Measurements from ENCODE around the gene SBNO1.

SBNO1 gene

GRCh38 chr12:123264642-123265041, 100.0 kb downstream of the SBNO1 start:
- Histone ChIP-seq H3K27ac (ENCODE audit: extremely low read depth, low read depth, low read length) (no peak overlapping the region), H3K9me3 (ENCODE audit: control insufficient read depth, insufficient read depth, low read depth, low read length) (no peaks in the 10 kb centered on the region), H3K4me1 (ENCODE audit: control insufficient read depth, insufficient read depth, low read length) (no peaks in the 10 kb centered on the region), H3K4me3 (ENCODE audit: low read depth, low read length) (no peak overlapping the region), H3K36me3 (ENCODE audit: control insufficient read depth in 2 of 2, insufficient read depth in 1 of 2, low read length in 2 of 2) (peaks cover 29 to 87% of the 10 kb centered on the region in 2 experiments)
- TF ChIP-seq ZNF585B (tag by site-specific recombination; IDR thresholded peaks at IDR 0.05), result no peak
- TF ChIP-seq CTCF (tag by site-specific recombination; IDR thresholded peaks at IDR 0.05), result no peak
- TF ChIP-seq ZSCAN5A (tag by site-specific recombination; IDR thresholded peaks at IDR 0.05), result no peak
- TF ChIP-seq KLF8 (tag by site-specific recombination; IDR thresholded peaks at IDR 0.05), result 0 out of 2 replicates have a peak, but pooled peaks have one; percentile 28
- TF ChIP-seq ZNF140 (tag by site-specific recombination; IDR thresholded peaks at IDR 0.05), result no peak
- no peak for TF ChIP-seq ZNF501 (tag by site-specific recombination; IDR thresholded peaks at IDR 0.05)
- no peak for TF ChIP-seq ZBTB21 (tag by site-specific recombination; IDR thresholded peaks at IDR 0.05)
- TF ChIP-seq ZNF600 (tag by site-specific recombination; IDR thresholded peaks at IDR 0.05), result peak; percentile 54; the same call in 1 of the 2 replicates
- no peak for TF ChIP-seq SCRT2 (tag by site-specific recombination; IDR thresholded peaks at IDR 0.05)
- TF ChIP-seq ZSCAN18 (tag by site-specific recombination; IDR thresholded peaks at IDR 0.05), result no peak
- TF ChIP-seq ZNF777 (tag by site-specific recombination; IDR thresholded peaks at IDR 0.05; ENCODE audit: borderline replicate concordance), result no peak
- no peak for TF ChIP-seq ZNF76 (tag by site-specific recombination; IDR thresholded peaks at IDR 0.05; ENCODE audit: borderline replicate concordance, low read depth)
- no peak for TF ChIP-seq ZNF473 (tag by site-specific recombination; IDR thresholded peaks at IDR 0.05)
- TF ChIP-seq ZNF843 (tag by site-specific recombination; IDR thresholded peaks at IDR 0.05), result no peak
- TF ChIP-seq ZNF274 (IDR thresholded peaks at IDR 0.05; ENCODE audit: low read length), result no peak
- TF ChIP-seq ZNF274 (tag by site-specific recombination; IDR thresholded peaks at IDR 0.05; ENCODE audit: borderline replicate concordance), result no peak
- TF ChIP-seq ZBTB26 (tag by site-specific recombination; optimal IDR thresholded peaks at IDR 0.05), result no peak
- TF ChIP-seq ZNF654 (tag by site-specific recombination; IDR thresholded peaks at IDR 0.05; ENCODE audit: low read depth), result 0 out of 2 replicates have a peak, but pooled peaks have one; percentile 13
- no peak for TF ChIP-seq ZBTB1 (tag by site-specific recombination; IDR thresholded peaks at IDR 0.05)
- TF ChIP-seq ZNF596 (tag by site-specific recombination; IDR thresholded peaks at IDR 0.05), result no peak
- TF ChIP-seq PATZ1 (tag by site-specific recombination; IDR thresholded peaks at IDR 0.05), result no peak; the same call in 1 of the 2 replicates
- TF ChIP-seq ZNF645 (tag by site-specific recombination; IDR thresholded peaks at IDR 0.05), result no peak
- no peak for TF ChIP-seq TCF7L2 (IDR thresholded peaks at IDR 0.05; ENCODE audit: borderline replicate concordance, low read depth, low read length)
- no peak for TF ChIP-seq ZNF391 (tag by site-specific recombination; IDR thresholded peaks at IDR 0.05; ENCODE audit: borderline replicate concordance, low read depth)
- TF ChIP-seq SP2 (tag by site-specific recombination; IDR thresholded peaks at IDR 0.05), result no peak
- TF ChIP-seq ZBTB17 (tag by site-specific recombination; IDR thresholded peaks at IDR 0.05), result 0 out of 2 replicates have a peak, but pooled peaks have one; percentile 12
- no peak for TF ChIP-seq SP3 (tag by site-specific recombination; IDR thresholded peaks at IDR 0.05)
- no peak for TF ChIP-seq ZFP37 (tag by site-specific recombination; IDR thresholded peaks at IDR 0.05)
- POLR2A ChIA-PET, result interaction anchor here (0.7 kb wide), 1 partner anchor 1525 kb away, joined by 5 read pairs; no protein-coding TSS in a partner anchor
- CTCF ChIA-PET, result interaction anchor here (0.6 to 0.7 kb wide), 2 partner anchors 90 to 324 kb away, joined by 3 to 4 read pairs; no protein-coding TSS in a partner anchor

Measured in HEK293 (cell line).